Epithelial cell of prostate (primary cell): Measurements from ENCODE around the gene RANBP9.
A peak's percentile ranks its signal among the peaks of the same experiment; 100 is the strongest.

Source experiments
- DNase-seq: peaks from one replicate; pipeline ENCODE4 v3.0.0-alpha.2; 2011; ENCODE audit warnings: low read depth, low spot score
- H3K27ac ChIP-seq: fragments of 450-650 bp; 2 replicates; pipeline ENCODE4 v1.5.1; 2017; ENCODE audit warnings: mild to moderate bottlenecking

RANBP9 gene

DNA sequence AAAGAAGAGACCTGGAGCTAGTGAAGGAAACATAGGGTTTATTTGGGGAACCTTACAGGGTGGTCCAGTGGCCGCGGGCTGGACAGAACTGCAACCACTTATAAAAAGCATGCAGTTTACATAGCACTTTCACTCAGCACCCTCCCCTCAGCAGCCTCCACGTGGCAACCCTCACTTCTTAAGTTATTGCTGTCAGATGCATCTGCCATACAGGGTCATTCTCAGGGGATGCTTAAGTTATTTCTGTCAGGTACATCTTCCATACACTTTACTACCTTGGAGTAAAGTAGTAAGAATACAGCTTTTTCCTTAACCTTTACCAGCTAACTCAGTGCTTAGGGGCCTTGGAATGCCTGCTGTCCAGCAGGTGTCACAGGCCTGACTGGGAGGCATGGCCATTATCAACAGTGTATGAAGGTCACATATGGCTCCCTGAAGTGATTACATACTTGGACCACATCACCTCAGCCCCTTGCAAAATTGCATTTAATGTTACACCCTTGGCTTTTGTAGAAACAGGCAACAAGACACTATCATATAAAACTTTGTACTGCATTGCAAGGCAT is 98.5 kb downstream of the RANBP9 start:
- H3K27ac ChIP-seq: no peak overlapping the region
- DNase-seq: no peak

DNA sequence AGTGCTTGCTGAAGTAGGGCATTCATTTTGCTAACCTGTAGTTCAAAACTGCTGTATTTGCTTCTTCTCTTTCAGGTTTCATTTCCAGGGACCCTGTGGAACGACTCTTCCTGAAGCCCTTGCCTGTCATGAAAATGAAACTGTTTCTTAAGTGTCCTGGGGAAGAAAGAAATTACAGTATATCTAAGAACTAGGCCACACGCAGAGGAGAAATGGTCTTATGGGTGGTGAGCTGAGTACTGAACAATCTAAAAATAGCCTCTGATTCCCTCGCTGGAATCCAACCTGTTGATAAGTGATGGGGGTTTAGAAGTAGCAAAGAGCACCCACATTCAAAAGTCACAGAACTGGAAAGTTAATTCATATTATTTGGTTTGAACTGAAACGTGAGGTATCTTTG is 99.9 kb downstream of the RANBP9 start:
- H3K27ac ChIP-seq: no peak overlapping the region
- DNase-seq: no peak

DNA sequence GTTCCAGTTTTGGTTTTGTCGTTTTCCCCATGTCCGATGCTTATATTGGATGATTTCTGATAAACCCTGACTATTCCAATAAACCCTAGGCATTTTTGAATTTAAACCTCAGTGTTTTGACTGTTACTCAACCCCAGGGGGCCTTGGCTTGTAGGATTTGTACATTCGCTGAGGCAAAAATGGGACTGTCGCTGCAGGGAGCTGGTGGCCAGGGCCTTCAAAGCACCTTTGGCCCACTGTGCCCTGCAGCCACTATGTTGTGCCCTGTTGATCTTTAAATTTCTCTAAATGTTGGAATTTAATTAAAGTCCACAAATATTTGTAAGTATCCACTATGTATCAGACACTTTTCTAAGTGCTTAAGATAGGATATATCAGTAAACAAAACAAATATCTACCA is 106.0 kb downstream of the RANBP9 start:
- no peak for DNase-seq
- H3K27ac ChIP-seq: no peak overlapping the region

DNA sequence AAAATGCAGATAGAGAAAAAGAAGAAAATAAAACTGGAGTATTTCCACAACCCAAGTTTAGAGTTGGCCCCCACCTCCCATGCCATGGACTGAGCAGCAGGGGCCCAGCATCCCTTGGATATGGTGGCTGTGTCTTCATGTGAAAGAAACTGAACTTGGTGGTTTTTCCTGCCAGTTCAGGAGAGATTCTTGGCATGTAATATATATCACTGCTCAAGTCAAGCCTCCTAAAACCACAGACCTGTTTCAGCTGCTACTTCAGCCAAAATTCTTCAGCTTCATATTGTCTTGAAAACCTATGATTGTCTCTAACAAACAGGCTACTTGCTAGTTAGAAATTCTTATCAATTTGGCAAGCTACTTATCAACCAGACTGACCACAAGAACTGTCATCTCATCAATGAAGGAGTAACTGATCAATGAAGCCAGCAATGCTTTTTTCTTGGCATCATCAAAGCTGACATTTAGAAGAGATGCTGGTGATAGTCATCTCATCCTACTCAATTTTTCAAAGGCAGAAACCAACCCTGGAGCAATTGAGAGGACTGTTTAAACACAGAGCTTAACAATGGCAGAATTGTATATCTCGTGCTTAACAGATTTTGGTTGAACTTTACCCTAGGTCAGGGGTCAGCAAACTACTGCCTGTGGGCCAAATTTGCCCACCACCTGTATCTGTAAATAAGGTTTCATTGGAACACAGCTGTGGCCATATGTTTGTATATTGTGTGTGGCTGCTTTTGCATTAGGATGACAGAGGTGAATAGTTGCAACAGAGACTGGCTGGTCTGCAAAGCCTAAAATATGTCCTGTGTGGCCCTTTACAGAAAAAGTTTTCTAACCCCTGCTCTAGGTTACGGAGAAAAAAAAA is 106.9 kb downstream of the RANBP9 start:
- DNase-seq: no peak
- no peak overlapping the region for H3K27ac ChIP-seq

DNA sequence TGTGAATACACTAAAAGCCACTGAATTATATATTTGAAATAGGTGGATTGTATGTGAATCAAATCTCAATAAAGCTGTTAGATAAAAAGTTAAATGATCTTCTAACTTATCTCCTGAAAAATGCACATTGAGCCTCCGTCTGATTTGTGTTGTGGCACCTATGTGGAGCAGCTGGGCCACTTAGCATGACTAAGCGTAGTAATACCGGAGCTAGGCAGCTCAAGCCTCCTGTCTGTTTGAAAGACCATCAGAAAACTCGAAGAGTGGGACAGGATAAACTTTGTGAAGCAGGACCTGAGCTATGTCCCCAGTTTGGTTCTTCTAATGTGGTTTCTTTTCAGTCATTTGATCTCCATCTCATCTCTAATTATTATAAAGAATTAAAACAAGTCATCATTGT is 107.5 kb downstream of the RANBP9 start:
- DNase-seq: no peak
- no peak overlapping the region for H3K27ac ChIP-seq

DNA sequence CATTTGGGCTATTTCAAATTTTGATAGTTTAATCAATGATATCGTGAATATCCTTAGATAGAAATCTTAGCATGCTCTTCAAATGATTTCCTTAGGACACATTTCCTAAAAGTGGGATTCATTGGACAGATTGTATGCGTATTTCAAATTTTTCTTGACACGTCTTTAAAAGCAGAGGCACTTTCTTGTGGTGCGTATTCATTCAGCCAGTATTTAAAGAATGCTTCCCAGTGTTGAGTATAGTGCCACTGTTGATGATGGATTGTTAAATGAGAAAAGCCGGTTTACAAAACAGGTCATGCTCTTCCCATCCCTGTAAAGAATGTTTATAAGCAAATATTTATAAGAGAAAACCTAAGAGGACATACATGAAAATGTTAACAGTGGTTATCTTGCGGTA is 111.6 kb downstream of the RANBP9 start:
- H3K27ac ChIP-seq: no peak overlapping the region
- DNase-seq: no peak

DNA sequence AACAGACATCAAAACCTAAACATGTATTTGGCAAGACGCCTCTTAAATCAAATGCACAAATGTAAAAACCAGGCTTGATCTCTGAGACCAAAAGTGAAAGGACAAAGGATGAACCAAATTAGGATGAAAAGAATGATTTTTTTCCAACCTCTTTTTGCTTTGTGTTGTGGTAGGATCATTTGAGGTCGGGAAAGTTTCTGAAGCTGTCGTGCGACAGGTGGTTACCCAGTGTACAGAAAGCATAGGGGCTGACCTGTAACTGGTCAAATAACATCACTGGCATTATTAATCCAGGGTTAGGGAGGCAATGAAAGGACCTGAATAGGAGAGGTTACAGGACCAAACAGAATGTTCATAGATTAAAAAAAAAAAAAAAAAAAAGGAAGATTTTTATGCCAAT is 114.6 kb downstream of the RANBP9 start:
- DNase-seq: no peak
- H3K27ac ChIP-seq: no peak overlapping the region

DNA sequence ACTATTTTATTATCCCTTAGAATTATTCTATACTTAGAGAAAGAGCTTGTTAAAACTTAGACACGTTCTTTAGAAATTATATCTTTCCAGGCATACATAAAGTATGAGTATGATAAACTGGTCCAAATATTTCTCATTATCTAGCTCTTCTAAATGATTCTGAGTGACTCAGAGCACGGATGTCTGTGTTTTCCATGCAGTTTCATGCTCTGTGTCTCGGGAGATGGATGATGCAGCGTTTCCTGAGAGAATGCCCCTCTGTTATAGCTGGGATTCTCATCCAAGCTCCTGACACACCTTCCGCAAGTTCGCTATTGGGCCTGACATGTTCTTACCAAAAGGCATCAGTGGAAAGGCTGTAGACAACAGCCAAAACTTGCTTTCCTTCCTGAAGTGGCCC is 117.9 kb downstream of the RANBP9 start:
- DNase-seq: no peak
- no peak overlapping the region for H3K27ac ChIP-seq

DNA sequence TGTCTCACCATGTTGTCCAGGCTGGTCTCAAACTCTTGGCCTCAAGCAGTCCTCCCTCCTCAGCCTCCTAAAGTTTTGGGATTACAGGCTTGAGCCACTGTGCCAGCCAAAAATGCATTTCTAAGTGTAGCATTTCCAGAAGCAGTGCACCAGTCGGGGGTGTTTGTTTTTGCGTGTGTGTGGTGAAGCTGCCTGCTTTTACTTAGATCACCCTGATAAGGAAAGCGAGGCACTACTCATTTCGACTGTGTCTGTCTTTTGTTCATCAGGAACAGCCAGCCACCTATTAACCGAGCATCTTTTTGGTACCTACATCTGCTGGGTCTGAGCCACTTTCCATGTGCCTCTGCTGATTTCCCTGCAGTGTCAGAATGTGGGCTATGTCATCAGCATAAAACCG is 118.5 kb downstream of the RANBP9 start:
- H3K27ac ChIP-seq: no peak overlapping the region
- DNase-seq: no peak

DNA sequence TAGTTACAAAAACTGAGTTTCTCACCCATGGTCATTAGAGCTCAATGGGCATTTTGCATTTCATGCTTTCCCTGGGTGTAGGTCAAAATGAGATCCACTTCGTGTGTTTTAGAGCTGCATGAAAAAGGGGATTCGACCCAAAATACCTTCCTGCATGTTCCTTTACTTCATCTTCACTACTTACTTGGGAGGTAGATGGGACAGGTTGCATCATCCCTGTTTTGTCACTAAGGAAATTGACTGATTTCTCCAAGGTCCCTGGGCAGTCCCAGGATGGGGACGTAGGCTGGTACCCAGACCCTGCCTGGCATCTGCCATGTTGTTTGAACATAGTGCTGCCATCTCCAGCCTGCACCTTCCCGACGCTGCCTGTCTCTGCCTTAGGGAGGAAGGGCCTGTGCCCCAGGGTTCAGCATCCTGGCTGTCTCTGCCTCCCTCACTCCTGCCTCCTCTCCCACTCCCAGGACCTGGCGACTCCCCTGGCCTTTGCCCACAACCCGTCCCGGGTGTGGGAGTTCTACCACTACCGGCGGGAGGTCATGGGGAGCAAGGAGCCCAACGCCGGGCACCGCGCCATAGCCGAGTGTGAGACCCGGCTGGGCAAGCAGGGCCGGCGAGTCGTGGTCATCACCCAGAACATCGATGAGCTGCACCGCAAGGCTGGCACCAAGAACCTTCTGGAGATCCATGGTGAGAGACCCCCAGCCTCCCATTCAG is 120.3 kb downstream of the RANBP9 start:
- DNase-seq: no peak
- H3K27ac ChIP-seq: no peak overlapping the region

DNA sequence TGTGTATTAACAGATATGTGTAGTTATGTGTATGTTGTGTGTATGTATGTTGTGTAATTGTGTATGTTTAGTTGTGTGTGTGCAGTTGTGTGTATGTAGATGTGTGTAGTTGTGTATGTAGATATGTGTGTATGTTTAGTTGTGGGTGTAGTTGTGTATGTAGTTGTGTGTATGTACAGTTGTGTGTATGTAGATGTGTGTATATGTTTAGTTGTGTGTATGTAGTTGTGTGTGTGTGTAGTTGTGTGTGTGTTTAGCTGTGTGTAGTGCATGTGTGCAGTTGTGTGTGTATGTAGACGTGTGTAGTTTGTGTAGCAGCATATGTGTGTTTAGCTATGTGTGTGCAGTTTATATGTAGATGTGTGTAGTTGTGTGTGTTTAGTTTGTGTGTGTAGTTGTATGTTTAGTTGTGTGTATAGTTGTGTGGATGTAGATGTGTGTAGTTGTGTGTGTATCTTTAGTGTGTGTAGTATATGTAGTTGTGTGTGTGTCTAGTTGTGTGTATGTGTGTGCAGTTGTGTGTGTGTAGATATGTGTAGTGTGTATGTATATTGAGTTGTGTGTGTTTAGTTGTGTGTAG is 121.0 kb downstream of the RANBP9 start:
- no peak for DNase-seq
- H3K27ac ChIP-seq: no peak overlapping the region

DNA sequence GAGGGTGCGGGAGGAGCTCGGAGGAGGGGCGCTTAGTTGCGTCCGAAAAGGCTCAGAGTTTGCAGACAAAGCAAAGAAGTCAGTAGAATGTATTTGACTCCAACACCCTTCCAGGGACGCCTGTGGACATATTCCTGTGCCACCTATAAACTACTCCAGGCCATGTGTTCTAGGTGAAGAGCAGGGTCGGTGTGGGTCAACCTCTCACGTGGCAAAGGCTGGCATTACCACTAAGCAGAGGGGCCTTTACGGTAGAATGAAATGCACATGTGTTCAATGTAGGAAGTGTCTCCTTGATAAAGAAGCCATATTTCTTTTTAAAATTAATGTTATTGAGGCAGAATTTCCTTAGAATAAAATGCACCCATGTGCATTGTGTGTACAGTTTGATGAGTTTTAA is 121.8 kb downstream of the RANBP9 start:
- no peak for DNase-seq

DNA sequence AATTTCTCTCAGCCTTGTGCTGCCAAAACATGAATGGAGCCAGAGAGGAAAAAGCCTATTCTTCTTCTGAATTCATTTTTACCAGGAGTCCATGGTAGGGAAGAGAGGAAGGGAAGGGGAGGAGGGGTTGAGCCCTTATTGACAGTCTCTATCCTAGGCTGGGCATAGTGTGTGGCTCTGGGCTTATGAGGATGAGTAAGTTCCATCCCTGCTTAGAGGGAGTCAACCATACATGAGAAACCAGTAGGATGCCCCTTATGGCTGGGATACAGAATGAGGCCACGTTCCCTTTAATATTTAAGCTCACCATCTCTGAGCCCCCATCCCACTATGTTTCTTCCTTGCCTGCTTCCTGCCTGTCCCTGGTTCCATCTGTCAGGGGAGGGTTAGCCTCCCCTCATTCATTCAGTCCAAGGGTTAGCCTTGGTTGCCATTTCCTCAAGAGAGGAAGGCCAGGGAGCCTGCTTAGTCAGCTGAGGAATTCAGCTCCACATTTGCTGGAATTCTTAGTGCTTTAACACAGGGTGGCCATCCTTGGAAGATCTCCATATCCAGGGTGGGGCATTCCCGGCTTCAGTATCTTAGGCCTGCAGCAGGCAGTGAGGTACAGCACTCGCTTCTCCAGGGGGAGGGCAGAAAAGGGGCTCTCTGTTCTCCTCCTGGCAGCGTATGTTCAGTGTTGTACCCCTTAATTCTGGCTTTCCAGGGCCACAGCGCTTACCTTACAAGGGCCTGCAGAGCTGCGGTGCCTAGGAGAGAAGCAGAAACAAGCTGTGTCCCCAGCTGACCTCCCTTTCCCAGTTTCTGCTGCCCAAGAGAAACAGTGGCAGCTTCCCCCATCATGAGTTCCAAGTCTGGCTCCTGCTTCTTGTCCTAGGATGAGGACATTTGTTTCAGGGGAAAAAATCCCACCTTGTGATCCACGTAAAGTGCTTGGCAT is 124.8 kb downstream of the RANBP9 start:
- no peak for DNase-seq
- H3K27ac ChIP-seq: no peak overlapping the region

More for the DNA sequence above, 121.8 kb downstream of the RANBP9 start:
- no peak overlapping the region for H3K27ac ChIP-seq

DNA sequence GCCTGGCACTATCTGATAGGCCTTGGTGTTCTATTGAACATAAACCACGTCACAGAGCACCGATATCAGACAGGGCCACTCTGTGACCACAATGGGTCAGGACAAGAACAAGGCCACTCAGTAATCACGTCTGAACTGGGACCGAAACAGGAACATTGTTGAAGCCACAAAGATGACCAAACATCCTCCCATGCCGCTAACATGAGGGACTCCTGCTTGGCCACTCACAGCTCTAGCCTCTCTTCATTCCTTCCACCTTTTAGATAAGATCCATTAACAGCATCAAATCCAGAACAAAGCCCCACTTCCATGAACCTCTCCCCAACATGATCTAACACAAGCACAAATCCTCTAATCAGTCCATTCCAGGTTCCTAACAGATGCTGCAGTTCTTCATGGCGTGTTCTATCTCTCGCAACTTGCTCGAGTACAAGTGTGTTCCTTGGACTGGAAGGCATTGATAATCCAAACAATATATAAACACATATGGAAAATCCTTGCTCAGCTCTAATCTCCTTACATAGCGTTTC is 129.9 kb downstream of the RANBP9 start:
- DNase-seq: no peak
- no peak overlapping the region for H3K27ac ChIP-seq

DNA sequence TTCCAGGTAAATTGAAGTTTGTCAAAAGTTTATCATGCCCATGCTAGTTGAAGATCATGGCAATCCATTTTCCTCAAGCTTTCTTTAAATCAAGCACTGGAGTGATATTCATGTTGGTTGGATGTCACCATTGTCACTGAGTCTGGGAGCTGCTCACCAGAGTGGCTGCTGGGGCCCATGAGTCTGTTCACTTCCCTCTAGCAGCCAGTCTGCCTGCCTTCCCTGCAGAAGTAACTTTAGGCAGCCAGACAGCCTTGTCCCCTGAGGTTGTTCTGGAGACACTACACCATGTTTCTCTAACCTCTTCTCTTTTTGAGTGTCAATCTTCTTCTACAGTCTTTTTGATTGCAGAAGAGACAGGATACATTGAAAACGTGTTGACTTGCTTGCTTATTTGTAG is 131.7 kb downstream of the RANBP9 start:
- DNase-seq: no peak
- H3K27ac ChIP-seq: no peak overlapping the region

DNA sequence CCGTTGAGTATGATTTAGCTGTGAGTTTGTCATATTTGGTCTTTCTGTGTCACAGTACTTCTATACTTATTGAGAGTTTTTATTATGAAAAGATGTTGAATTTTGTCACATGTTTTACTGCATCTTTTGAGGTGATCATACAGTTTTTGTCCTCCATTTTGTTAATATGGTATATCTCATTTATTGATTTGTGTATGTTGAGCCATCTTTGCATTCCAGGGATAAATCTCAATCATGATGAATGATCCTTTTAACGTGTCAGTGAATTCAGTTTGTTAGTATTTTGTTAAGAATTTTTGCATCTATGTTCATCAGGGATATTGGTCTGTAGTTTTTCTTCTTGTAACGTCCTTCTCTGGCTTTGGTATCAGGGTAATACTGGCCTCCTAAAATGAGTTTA is 133.7 kb downstream of the RANBP9 start:
- H3K27ac ChIP-seq: no peak overlapping the region
- DNase-seq: no peak

DNA sequence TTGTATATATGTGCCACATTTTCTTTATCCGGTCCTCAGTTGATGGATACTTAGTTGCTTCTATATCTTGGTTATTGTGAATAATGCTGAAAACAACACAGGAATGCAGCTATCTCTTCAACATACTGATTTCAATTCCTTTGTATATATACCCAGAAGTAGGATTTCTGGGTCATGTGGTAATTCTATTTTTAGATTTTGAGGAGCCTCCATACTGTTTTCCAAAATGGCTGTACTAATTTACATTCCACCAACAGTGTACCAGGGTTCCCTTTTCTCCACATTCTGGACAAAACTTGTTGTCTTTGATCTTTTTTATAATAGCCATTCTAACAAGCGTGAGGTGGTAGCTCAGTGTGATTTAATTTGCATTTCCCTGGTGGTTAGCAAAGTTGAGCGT is 135.6 kb downstream of the RANBP9 start:
- H3K27ac ChIP-seq: no peak overlapping the region
- DNase-seq: no peak

DNA sequence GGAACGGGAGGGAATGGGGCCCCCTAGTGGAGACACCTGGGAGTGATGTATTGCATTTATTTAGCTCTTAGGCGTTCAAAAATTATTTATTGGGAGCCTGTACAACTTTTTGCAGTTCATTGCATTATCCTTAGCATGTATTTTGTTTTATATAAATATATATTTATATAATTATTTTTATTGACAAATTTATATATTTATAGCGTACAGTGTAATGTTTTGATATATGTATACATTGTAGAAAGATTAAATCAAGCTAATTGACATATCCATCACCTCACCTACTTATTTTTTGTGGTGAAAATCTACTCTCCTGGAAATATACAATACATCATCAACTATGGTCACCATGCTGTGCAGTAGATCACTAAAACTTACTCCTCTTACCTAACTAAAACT is 136.3 kb downstream of the RANBP9 start:
- peak overlapping the region; percentile 92 for H3K27ac ChIP-seq

DNA sequence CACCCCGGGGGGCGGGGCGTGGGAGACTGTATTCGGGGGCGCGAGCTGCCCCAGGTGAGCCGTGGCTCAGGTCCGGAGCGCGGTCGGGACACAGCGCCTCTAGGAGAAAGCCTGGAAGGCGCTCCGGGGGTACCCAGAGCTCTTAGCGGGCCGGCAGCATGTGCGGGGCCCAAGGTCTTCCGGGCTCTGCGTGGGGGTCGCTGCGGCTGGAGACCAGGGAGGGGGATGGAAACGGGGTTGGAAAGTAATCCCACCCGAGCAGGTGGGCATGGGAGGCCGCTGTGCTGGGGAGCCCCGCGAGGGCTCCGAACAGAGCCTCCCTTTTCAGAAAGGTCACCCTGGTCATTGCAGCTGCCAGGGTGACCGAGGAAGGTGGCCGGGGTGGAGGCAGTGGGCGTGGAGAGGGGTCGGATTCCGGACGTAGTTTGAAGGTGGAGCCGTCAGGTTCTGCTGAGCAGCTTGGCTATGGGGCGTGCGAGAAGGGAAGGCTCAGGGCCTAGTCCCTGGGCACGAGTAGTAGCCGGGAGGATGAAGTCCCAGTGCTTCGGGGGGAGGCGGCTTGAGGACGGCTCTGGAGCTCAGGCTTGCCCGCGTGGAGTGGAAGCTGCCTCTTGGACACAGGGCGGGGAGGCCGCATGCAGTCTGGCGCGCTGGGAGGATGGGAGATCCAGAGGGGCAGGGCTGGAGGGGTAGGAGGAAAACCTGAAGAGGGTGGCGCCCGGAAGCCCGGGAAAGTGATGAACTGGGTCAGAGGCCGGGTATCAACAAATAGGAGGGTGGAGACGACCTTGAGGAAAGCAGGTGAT is 136.9 kb downstream of the RANBP9 start, which contains the start of gene SIRT5:
TSS of gene SIRT5 (plus strand) at position 31 of the 806 bp plus-strand sequence. CDS start 9,510 bp downstream, outside the sequence.
- DNase-seq: peak; percentile 64
- peak within 1 kb of the TSS; percentile 92 for H3K27ac ChIP-seq

More for the DNA sequence above, 136.3 kb downstream of the RANBP9 start:
- no peak for DNase-seq
